Keratinocyte (primary cell): ENCODE results near the gene MNX1. TPM values are rescaled to one million over a fixed set of nuclear protein-coding genes. Genes with fewer than 3 reads are reported as not detected.

Experiments
- DNase-seq: peaks from one replicate; pipeline ENCODE4 v3.0.0-alpha.2; 2011; ENCODE audit warnings: low read depth, missing footprints, low spot score
- FAIRE-seq: peaks from 2 replicates; lab custom pipeline; 2011; peaks lifted over from hg19 to GRCh38; lab: Jason Lieb, UNC
- H2AFZ ChIP-seq: 2 replicates; pipeline ENCODE4 v1.6.0; 2012; ENCODE audit warnings: low read length, control low read depth, inconsistent platforms; ENCODE audit not compliant: control insufficient read depth
- H3K27ac ChIP-seq: 2 replicates; pipeline ENCODE4 v1.5.1; 2011; ENCODE audit warnings: low read length; ENCODE audit not compliant: control insufficient read depth, insufficient read depth
- H3K27me3 ChIP-seq: 3 replicates; pipeline ENCODE4 v1.6.0; 2011; ENCODE audit warnings: low read length; ENCODE audit not compliant: control insufficient read depth, insufficient read depth; ENCODE audit errors: extremely low read depth
- H3K36me3 ChIP-seq, 2 experiments: 2 replicates in 1 of 2; 3 replicates in 1 of 2; pipeline ENCODE4 v1.5.1; 2011; ENCODE audit warnings: low read length in 2 of 2, mild to moderate bottlenecking in 1 of 2; ENCODE audit not compliant: control insufficient read depth in 2 of 2, insufficient read depth in 2 of 2; ENCODE audit errors: extremely low read depth in 1 of 2
- H3K4me1 ChIP-seq: 3 replicates; pipeline ENCODE4 v1.5.1; 2011; ENCODE audit warnings: low read length; ENCODE audit not compliant: control insufficient read depth, insufficient read depth; ENCODE audit errors: extremely low read depth
- H3K4me2 ChIP-seq: 3 replicates; pipeline ENCODE4 v1.6.0; 2011; ENCODE audit warnings: low read depth, low read length; ENCODE audit not compliant: control insufficient read depth, insufficient read depth; ENCODE audit errors: extremely low read depth
- H3K4me3 ChIP-seq, 3 experiments: fragments of 200-600 bp in 1 of 3; sonication (generic) in 1 of 3; 2 replicates in 2 of 3; 3 replicates in 1 of 3; pipeline ENCODE4 v1.5.1; 2011 to 2016; ENCODE audit warnings: low read length in 3 of 3, mild to moderate bottlenecking in 3 of 3, control low read depth in 2 of 3, inconsistent platforms in 1 of 3, low read depth in 1 of 3, mixed read lengths in 1 of 3, mixed run types in 1 of 3, moderate library complexity in 1 of 3; ENCODE audit not compliant: control insufficient read depth in 2 of 3, insufficient read depth in 2 of 3; ENCODE audit errors: extremely low read depth in 1 of 3
- H3K79me2 ChIP-seq: 2 replicates; pipeline ENCODE4 v1.6.0; 2012; ENCODE audit warnings: low read length; ENCODE audit not compliant: control insufficient read depth, insufficient read depth
- H3K9ac ChIP-seq: 3 replicates; pipeline ENCODE4 v1.6.0; 2011; ENCODE audit warnings: low read length; ENCODE audit not compliant: control insufficient read depth, insufficient read depth; ENCODE audit errors: extremely low read depth
- H3K9me1 ChIP-seq: 3 replicates; pipeline ENCODE4 v1.6.0; 2011; ENCODE audit warnings: low read length; ENCODE audit not compliant: control insufficient read depth, insufficient read depth; ENCODE audit errors: extremely low read depth
- H3K9me3 ChIP-seq: 2 replicates; pipeline ENCODE4 v1.5.1; 2012; ENCODE audit warnings: low read depth, low read length; ENCODE audit not compliant: control insufficient read depth
- H4K20me1 ChIP-seq: 3 replicates; pipeline ENCODE4 v1.6.0; 2011; ENCODE audit warnings: low read length; ENCODE audit not compliant: control insufficient read depth, insufficient read depth; ENCODE audit errors: extremely low read depth
- EZH2 ChIP-seq: IDR thresholded peaks from one replicate; pipeline ENCODE4 v1.6.1; 2012; ENCODE audit warnings: inconsistent platforms, mild to moderate bottlenecking, low read length, moderate library complexity
- dilution Hi-C: fragments of 300-500 bp; cut with MboI; formaldehyde crosslinking; loops from one replicate; pipeline ENCODE4 v1.7.0; 2020; ENCODE audit warnings: low sequenced_read_pairs; ENCODE audit not compliant: extremely low pct_ligation_motif_present
- polyA plus RNA-seq, 5 experiments: library from polyadenylated mRNA; depleted of rRNA in 3 of 5; stranded (reverse) in 3 of 5; stranded (forward) in 1 of 5; unstranded in 1 of 5; fragments of >200 nt; gene quantifications; 1 replicate in 1 of 5; 2 replicates in 3 of 5; 3 replicates in 1 of 5; pipeline versions ENCODE4 v1.2.1 to v1.2.3, GENCODE V29; 2011 to 2012; ENCODE audit warnings: missing spikeins in 2 of 5, low read depth in 1 of 5, low replicate concordance in 1 of 5
- TF ChIP-seq, protein P1 (sequence below), 3 experiments: IDR thresholded peaks in 1 of 3; conservative IDR thresholded peaks in 1 of 3; optimal IDR thresholded peaks in 1 of 3; 2 replicates in 2 of 3; 3 replicates in 1 of 3; pipeline versions ENCODE3 to v1.5.1; 2011; ENCODE audit warnings: low read length in 3 of 3, mild to moderate bottlenecking in 3 of 3, moderate library complexity in 2 of 3, control low read depth in 1 of 3, inconsistent platforms in 1 of 3; ENCODE audit not compliant: insufficient read depth in 2 of 3; ENCODE audit errors: extremely low read depth in 1 of 3

MNX1 gene
- polyA plus RNA-seq, 1 donor (not counting 4 experiments of a cell fraction or from before 2014, with no cell fraction given): not detected

DNA sequence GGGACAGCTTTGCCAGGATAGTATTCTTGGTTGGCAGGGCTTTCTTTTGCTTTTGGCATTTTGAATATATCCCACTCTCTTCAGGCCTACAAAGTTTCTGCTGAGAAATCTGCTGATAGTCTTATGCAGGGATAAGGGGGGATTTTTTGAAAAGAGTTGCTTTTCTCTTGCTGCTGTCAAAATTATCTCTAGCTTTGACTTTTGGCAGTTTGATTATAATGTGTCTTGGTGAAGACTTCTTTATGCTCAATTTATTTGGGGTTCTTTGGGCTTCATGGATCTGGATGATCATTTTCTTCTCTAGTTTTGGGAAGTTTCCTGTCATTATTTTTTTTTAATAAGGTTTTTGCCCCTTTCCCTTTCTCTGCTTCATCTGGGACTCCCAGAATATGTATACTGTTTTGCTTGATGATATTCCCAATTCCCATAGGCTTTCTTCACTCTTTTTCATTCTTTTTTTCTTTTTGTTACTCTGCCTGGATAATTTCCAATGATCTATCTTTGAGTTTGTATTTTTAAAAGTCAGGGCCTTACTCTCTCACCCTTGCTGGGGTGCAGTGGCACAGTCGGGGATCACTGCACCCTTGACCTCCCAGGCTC lies 31.4 kb downstream of the MNX1 start:
- Histone ChIP-seq H3K4me1 (no peaks in the 10 kb centered on the region), H4K20me1 (no peaks in the 10 kb centered on the region), H2AFZ (no peak overlapping the region), H3K4me2 (no peak overlapping the region), H3K79me2 (no peaks in the 10 kb centered on the region), H3K27me3 (no peaks in the 10 kb centered on the region), H3K36me3 (peaks cover 0 to 4% of the 10 kb centered on the region in 2 experiments), H3K9me1 (no peaks in the 10 kb centered on the region), H3K9me3 (no peaks in the 10 kb centered on the region), H3K9ac (no peak overlapping the region), H3K4me3 (no peak overlapping the region), H3K27ac (no peak overlapping the region)
- DNase-seq: no peak
- no peak for FAIRE-seq
- TF ChIP-seq EZH2: no peak
- TF ChIP-seq, protein P1, sequence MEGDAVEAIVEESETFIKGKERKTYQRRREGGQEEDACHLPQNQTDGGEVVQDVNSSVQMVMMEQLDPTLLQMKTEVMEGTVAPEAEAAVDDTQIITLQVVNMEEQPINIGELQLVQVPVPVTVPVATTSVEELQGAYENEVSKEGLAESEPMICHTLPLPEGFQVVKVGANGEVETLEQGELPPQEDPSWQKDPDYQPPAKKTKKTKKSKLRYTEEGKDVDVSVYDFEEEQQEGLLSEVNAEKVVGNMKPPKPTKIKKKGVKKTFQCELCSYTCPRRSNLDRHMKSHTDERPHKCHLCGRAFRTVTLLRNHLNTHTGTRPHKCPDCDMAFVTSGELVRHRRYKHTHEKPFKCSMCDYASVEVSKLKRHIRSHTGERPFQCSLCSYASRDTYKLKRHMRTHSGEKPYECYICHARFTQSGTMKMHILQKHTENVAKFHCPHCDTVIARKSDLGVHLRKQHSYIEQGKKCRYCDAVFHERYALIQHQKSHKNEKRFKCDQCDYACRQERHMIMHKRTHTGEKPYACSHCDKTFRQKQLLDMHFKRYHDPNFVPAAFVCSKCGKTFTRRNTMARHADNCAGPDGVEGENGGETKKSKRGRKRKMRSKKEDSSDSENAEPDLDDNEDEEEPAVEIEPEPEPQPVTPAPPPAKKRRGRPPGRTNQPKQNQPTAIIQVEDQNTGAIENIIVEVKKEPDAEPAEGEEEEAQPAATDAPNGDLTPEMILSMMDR (optimal IDR thresholded peaks at IDR 0.05 in 1 of 3, IDR thresholded peaks at IDR 0.05 in 1 of 3, conservative IDR thresholded peaks at IDR 0.05 in 1 of 3; ENCODE audit: extremely low read depth in 1 of 3, insufficient read depth in 2 of 3, low read length in 3 of 3): no peak
- dilution Hi-C loops: no loop called here

DNA sequence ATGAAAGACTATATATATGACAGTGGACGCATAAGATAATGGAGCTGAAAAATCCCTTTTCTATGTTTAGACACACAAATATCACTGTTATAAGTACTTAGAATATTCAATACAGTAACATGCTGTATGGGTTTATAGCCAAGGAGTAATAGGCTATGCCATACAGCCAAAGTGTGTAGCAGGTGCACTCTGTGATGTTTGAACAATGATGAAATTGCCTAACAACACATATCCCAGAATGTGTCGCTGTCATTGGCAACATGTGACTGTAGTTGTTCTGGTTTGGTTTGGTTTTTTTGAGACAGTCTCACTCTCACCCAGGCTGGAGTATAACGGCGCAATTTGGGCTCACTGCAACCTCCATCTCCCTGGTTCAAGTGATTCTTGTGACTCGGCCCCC lies 34.8 kb downstream of the MNX1 start:
- Histone ChIP-seq H3K4me3 (no peak overlapping the region), H3K27ac (no peak overlapping the region), H3K27me3 (no peaks in the 10 kb centered on the region), H3K79me2 (no peaks in the 10 kb centered on the region), H3K9me1 (no peaks in the 10 kb centered on the region), H3K9me3 (no peaks in the 10 kb centered on the region), H4K20me1 (no peaks in the 10 kb centered on the region), H2AFZ (no peak overlapping the region), H3K4me2 (no peak overlapping the region), H3K9ac (no peak overlapping the region), H3K36me3 (peaks cover 11 to 20% of the 10 kb centered on the region in 2 experiments), H3K4me1 (no peaks in the 10 kb centered on the region)
- no peak for TF ChIP-seq EZH2
- TF ChIP-seq, protein P1 (optimal IDR thresholded peaks at IDR 0.05 in 1 of 3, IDR thresholded peaks at IDR 0.05 in 1 of 3, conservative IDR thresholded peaks at IDR 0.05 in 1 of 3; ENCODE audit: extremely low read depth in 1 of 3, insufficient read depth in 2 of 3, low read length in 3 of 3): no peak
- DNase-seq (no peak), FAIRE-seq (no peak)
- dilution Hi-C loops: no loop called here
